Brain microvascular endothelial cell (primary cell): ENCODE results near the gene ASIC2.

Experiments used
- DNase-seq: peaks from one replicate; pipeline ENCODE4 v3.0.0-alpha.2; 2020
- H3K27ac ChIP-seq: fragments of 250-450 bp; sonication (Bioruptor Pico); 2 replicates; pipeline ENCODE4 v1.5.1; 2020; ENCODE audit warnings: mild to moderate bottlenecking, moderate library complexity
- H3K27me3 ChIP-seq: fragments of 250-450 bp; sonication (Bioruptor Pico); replicated peaks from 2 replicates; pipeline ENCODE4 v1.5.1; 2020; ENCODE audit warnings: mild to moderate bottlenecking
- H3K36me3 ChIP-seq: fragments of 250-450 bp; sonication (Bioruptor Pico); replicated peaks from 2 replicates; pipeline ENCODE4 v1.5.1; 2020; ENCODE audit warnings: mild to moderate bottlenecking
- H3K4me3 ChIP-seq: 2 replicates; pipeline ENCODE4 v1.5.1; 2011; ENCODE audit warnings: low read depth, mild to moderate bottlenecking, control low read depth, low read length, moderate library complexity
- in situ Hi-C: cut with HindIII; loops from 2 replicates; pipeline ENCODE4 v1.10.0; 2017; ENCODE audit warnings: low sequenced_read_pairs, low pct_ligation_motif_present
- TF ChIP-seq, protein P1 (sequence below): IDR thresholded peaks from 2 replicates; pipeline ENCODE4 v1.5.1; 2011; ENCODE audit warnings: low read depth, mild to moderate bottlenecking, moderate library complexity, low read length, control low read depth, inconsistent platforms; ENCODE audit errors: missing control alignments

ASIC2 gene

DNA sequence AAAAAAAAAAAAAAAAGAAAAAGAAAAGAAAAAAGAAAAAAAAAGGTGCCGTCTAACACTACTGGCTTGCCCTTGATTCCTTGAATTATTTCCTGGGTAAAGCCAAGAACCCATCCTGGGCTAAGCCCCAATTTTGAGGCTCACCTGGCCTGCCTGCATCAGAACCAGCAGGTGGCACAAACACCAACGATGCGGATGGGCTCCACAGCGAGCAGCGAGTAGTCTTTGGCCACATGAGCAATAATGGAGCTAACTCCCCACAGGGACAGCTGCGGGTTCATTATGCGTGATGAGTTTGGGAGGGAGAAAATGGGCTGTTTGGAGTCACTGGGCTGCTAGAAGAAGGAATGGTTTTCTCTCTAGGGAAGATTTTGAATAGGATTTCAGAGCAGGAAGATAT lies 91.1 kb downstream of the ASIC2 start:
- no peak for DNase-seq
- in situ Hi-C loops = no loop called here
- TF ChIP-seq, protein P1, sequence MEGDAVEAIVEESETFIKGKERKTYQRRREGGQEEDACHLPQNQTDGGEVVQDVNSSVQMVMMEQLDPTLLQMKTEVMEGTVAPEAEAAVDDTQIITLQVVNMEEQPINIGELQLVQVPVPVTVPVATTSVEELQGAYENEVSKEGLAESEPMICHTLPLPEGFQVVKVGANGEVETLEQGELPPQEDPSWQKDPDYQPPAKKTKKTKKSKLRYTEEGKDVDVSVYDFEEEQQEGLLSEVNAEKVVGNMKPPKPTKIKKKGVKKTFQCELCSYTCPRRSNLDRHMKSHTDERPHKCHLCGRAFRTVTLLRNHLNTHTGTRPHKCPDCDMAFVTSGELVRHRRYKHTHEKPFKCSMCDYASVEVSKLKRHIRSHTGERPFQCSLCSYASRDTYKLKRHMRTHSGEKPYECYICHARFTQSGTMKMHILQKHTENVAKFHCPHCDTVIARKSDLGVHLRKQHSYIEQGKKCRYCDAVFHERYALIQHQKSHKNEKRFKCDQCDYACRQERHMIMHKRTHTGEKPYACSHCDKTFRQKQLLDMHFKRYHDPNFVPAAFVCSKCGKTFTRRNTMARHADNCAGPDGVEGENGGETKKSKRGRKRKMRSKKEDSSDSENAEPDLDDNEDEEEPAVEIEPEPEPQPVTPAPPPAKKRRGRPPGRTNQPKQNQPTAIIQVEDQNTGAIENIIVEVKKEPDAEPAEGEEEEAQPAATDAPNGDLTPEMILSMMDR = no peak
- Histone ChIP-seq H3K4me3 (no peak overlapping the region), H3K36me3 (no peaks in the 10 kb centered on the region), H3K27me3 (no peaks in the 10 kb centered on the region), H3K27ac (no peak overlapping the region)

DNA sequence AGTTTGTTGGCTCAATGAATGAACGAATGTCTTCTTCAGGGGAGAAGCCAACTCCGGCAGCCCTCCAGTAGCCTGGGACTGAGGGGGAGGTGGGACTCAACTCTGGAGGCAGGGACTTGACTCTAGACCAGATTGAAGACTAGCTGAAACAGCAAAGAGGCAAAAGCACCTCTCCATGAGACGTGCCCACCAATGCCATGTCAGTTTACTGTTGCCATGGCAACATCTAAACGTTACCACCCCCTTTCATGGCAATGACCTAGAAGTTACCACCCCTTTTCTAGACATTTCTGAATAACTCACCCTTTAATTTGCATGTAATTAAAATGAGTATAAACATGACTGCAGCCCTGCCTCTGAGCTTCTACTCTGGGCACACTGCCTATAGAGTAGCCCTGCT lies 91.8 kb downstream of the ASIC2 start:
- Histone ChIP-seq H3K4me3 (no peak overlapping the region), H3K36me3 (no peaks in the 10 kb centered on the region), H3K27me3 (no peaks in the 10 kb centered on the region), H3K27ac (no peak overlapping the region)
- TF ChIP-seq, protein P1 = no peak
- DNase-seq = no peak
- in situ Hi-C loops = no loop called here

DNA sequence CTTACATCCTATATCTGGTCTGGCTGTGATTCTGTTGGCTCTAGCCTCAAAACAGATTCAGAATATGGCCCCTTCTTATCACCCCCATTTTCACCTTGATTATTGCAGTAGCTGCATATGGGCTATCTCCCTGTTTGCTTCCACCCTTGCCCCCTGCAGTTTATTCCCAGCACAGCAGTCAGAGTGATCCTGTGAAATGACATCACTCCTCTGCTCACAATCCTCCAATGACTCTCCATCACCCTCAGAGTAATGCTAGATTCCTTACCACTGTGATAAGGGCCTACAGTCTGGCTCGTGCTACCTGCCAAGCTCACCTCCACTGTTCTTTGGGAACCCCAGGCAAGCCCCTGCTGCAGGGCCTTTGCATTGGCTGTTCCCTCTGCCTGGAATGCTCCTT lies 92.5 kb downstream of the ASIC2 start:
- Histone ChIP-seq H3K4me3 (no peak overlapping the region), H3K27ac (no peak overlapping the region), H3K27me3 (no peaks in the 10 kb centered on the region), H3K36me3 (no peaks in the 10 kb centered on the region)
- peak; percentile 11 for DNase-seq
- TF ChIP-seq, protein P1 = no peak
- in situ Hi-C loops = no loop called here

DNA sequence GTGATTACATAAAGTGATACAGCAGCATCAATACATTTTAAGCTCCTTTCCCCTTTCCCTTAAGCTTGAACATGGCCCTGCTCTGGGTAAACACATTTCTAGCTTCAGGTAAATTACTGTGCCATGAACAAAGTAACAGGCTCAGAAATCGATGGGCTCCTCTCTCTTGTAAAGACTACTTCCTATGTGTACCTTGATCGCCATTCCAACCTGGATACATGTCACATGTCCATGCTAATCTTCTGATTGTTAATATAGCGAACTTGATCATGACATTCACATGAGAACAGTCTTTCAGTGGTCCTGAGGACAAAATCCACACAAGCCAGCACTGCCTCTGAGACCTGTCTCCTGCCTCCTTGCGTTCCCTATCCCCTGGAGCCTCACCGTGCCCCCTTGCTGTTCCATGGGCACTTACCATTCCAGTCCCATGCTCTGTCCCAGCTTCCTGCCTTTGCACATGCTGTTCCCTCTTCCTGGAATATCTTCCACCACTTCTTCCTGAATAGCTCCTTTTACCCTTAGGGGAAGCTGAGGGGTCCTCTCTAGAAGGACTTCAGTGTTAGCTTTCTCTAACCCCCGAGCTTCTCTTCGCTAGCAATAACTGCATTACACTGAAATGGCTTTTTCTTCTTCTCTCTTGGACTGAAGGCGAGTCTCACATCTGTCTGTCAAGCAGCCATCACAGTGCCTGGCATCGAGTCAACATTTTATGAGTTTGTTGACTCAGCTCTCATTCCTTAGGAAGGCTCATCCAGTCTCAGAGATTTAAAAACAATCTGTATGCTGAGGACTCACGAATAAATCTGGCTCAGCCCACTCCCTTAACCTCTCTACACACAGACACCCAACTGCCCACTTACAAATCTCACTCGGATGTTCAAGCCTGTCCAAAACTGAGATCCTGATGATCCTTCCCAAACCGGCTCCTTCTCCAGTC lies 93.3 kb downstream of the ASIC2 start:
- H3K4me3 ChIP-seq = no peak overlapping the region
- H3K27ac ChIP-seq = no peak overlapping the region
- no peaks in the 10 kb centered on the region for H3K27me3 ChIP-seq
- in situ Hi-C loops = no loop called here
- DNase-seq = no peak
- TF ChIP-seq, protein P1 = no peak
- no peaks in the 10 kb centered on the region for H3K36me3 ChIP-seq

DNA sequence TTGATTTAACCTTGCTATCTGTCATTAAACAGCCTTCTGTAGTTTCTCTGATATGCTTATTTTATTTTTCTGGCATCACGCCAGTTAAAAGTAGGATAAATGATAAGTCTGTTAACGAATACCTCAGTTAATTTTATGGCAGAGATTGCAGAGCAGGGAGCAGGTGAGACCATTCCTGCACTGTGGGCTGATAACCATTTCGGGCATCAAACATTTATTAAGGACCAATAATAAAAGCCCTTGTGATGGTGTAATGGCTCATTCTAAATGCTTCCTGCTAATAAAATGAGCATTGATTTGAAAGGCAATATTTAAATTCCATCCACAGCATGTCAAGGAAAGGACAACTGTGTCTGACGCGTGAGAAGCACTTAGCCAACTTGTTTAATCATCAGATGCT lies 94.1 kb downstream of the ASIC2 start:
- in situ Hi-C loops = no loop called here

More for the DNA sequence above, 94.1 kb downstream of the ASIC2 start:
- H3K4me3 ChIP-seq = no peak overlapping the region
- no peak overlapping the region for H3K27ac ChIP-seq
- no peak for DNase-seq
- H3K36me3 ChIP-seq = no peaks in the 10 kb centered on the region
- H3K27me3 ChIP-seq = no peaks in the 10 kb centered on the region
- TF ChIP-seq, protein P1 = no peak
